K562 (cell line): ENCODE results near the gene SLC30A9. TPM values are rescaled to one million over a fixed set of nuclear protein-coding genes. Genes with fewer than 3 reads are reported as not detected.

ENCODE experiments used
- ATAC-seq: fragments of 200-7000 bp; cut with Tn5 transposase; 3 replicates; pipeline ENCODE4 v1.9.1; 2020; ENCODE audit warnings: moderate library complexity
- BruUV-seq: library from RNA; stranded (reverse); fragments of 400-500 nt; replicated peaks from 2 replicates; lab custom pipeline; 2021; lab: Mats Ljungman, UMichigan
- CTCF ChIA-PET: fragments of 300-600 bp; formaldehyde crosslinking; extraction: SDS; loops from one replicate; lab custom pipeline; 2021; ENCODE audit warnings: low intra/inter-chr PET ratio; lab: Yijun Ruan, JAX
- POLR2A ChIA-PET: fragments of 300-600, 350-650 bp; sonication (Branson Sonifier 250); formaldehyde crosslinking; extraction: SDS; loops from one replicate; lab custom pipeline; 2021; ENCODE audit warnings: antibody characterized with exemption, inconsistent platforms; lab: Yijun Ruan, JAX
- DNase-seq, 4 experiments: peaks; one replicate each; pipeline versions ENCODE4 v3.0.0 to v3.0.0-alpha.2; 2011 to 2018; ENCODE audit warnings: low spot score in 3 of 4, mixed read lengths in 3 of 4; ENCODE audit errors: extremely low read depth in 1 of 4
- FAIRE-seq: peaks from 2 replicates; lab custom pipeline; 2011; peaks lifted over from hg19 to GRCh38; lab: Jason Lieb, UNC
- H2AFZ ChIP-seq: 2 replicates; pipeline ENCODE4 v1.6.0; 2011; ENCODE audit warnings: low read depth, low read length, control low read depth, inconsistent platforms
- H3K27ac ChIP-seq: fragments of 200-600 bp; 3 replicates; pipeline ENCODE4 v1.8.0; 2011; ENCODE audit warnings: low read depth, mild to moderate bottlenecking, control low read depth, inconsistent platforms, low read length, moderate library complexity, mixed read lengths; ENCODE audit errors: extremely low read depth
- H3K27me3 ChIP-seq, 2 experiments: fragments of 300-600 bp in 1 of 2; 2 replicates in 1 of 2; 3 replicates in 1 of 2; pipeline versions ENCODE4 v1.6.0 to v1.8.0; 2011; ENCODE audit warnings: inconsistent platforms in 2 of 2, low read length in 2 of 2, mild to moderate bottlenecking in 1 of 2, mixed read lengths in 1 of 2, moderate library complexity in 1 of 2; ENCODE audit not compliant: control insufficient read depth in 2 of 2, insufficient read depth in 2 of 2
- H3K36me3 ChIP-seq: fragments of 300-600 bp; 3 replicates; pipeline ENCODE4 v1.8.0; 2011; ENCODE audit warnings: mild to moderate bottlenecking, low read length, inconsistent platforms; ENCODE audit not compliant: control insufficient read depth, insufficient read depth
- H3K4me1 ChIP-seq, 2 experiments: fragments of 200-600 bp in 1 of 2; replicated peaks in 1 of 2; 2 replicates in 1 of 2; 3 replicates in 1 of 2; pipeline versions ENCODE4 v1.5.1 to v1.8.0; 2011; ENCODE audit warnings: inconsistent platforms in 2 of 2, low read length in 2 of 2, mild to moderate bottlenecking in 1 of 2, mixed read lengths in 1 of 2, moderate library complexity in 1 of 2; ENCODE audit not compliant: control insufficient read depth in 2 of 2, insufficient read depth in 2 of 2
- H3K4me2 ChIP-seq: 2 replicates; pipeline ENCODE4 v1.6.1; 2011; ENCODE audit warnings: low read length, control low read depth, inconsistent platforms, mixed read lengths; ENCODE audit not compliant: insufficient read depth
- H3K4me3 ChIP-seq: fragments of 200-600 bp; sonication (generic), shearing (Covaris generic); 2 replicates; pipeline ENCODE4 v1.5.1; 2016; ENCODE audit warnings: control low read depth, inconsistent platforms
- H3K79me2 ChIP-seq: fragments of 200-600 bp; 3 replicates; pipeline ENCODE4 v1.8.0; 2011; ENCODE audit warnings: low read length, inconsistent platforms; ENCODE audit not compliant: control insufficient read depth, insufficient read depth
- H3K9ac ChIP-seq, 2 experiments: 2 replicates each; pipeline versions ENCODE4 v1.6.0 to v1.6.1; 2011; ENCODE audit warnings: low read depth in 2 of 2, low read length in 2 of 2, control low read depth in 1 of 2, inconsistent platforms in 1 of 2, mild to moderate bottlenecking in 1 of 2, mixed read lengths in 1 of 2; ENCODE audit not compliant: insufficient read depth in 1 of 2
- H3K9me1 ChIP-seq: one replicate; pipeline ENCODE4 v1.6.0; 2011; ENCODE audit warnings: inconsistent platforms, mild to moderate bottlenecking, low read length, moderate library complexity; ENCODE audit not compliant: control insufficient read depth, insufficient read depth
- H3K9me3 ChIP-seq: replicated peaks from 2 replicates; pipeline ENCODE4 v1.5.1; 2011; ENCODE audit warnings: low read depth, low read length, inconsistent platforms; ENCODE audit not compliant: control insufficient read depth, insufficient read depth
- H4K20me1 ChIP-seq: replicated peaks from 2 replicates; pipeline ENCODE4 v1.6.1; 2011; ENCODE audit warnings: low read length, inconsistent platforms, mixed read lengths; ENCODE audit not compliant: control insufficient read depth, insufficient read depth
- KDM1A ChIP-seq, 2 experiments: fragments of 450-650 bp; IDR thresholded peaks; 2 replicates each; pipeline ENCODE4 v1.6.1; 2016; ENCODE audit warnings: mild to moderate bottlenecking in 2 of 2
- MCM3 ChIP-seq: fragments of 450-650 bp; IDR thresholded peaks from 2 replicates; pipeline ENCODE4 v1.6.1; 2016
- MYNN ChIP-seq, 2 experiments: sonication (generic); formaldehyde crosslinking in 1 of 2; IDR thresholded peaks; 2 replicates each; pipeline versions ENCODE4 v1.5.0 to v1.6.1; 2016 to 2020; ENCODE audit warnings: antibody characterized with exemption in 1 of 2, missing genetic modification reagents in 1 of 2
- NR2C1 ChIP-seq, 2 experiments: fragments of 450-650 bp; IDR thresholded peaks; 2 replicates each; pipeline ENCODE4 v1.6.1; 2017; ENCODE audit warnings: mild to moderate bottlenecking in 2 of 2, antibody characterized with exemption in 1 of 2, inconsistent platforms in 1 of 2, missing compliant biosample characterization in 1 of 2, missing genetic modification characterization in 1 of 2
- PHF21A ChIP-seq: fragments of 450-650 bp; IDR thresholded peaks from 2 replicates; pipeline ENCODE4 v1.6.1; 2017; ENCODE audit warnings: low read depth, borderline replicate concordance
- SRSF9 ChIP-seq: fragments of 200-400 bp; formaldehyde crosslinking; IDR thresholded peaks from 2 replicates; pipeline ENCODE4 v1.6.1; 2017; ENCODE audit warnings: low read depth, low read length, borderline replicate concordance
- TGIF2 ChIP-seq: sonication (generic); formaldehyde crosslinking; IDR thresholded peaks from 2 replicates; pipeline ENCODE4 v1.8.1; 2022; ENCODE audit warnings: mild to moderate bottlenecking, missing genetic modification reagents, moderate library complexity
- ZBTB17 ChIP-seq: fragments of 450-650 bp; formaldehyde crosslinking; IDR thresholded peaks from 2 replicates; pipeline ENCODE4 v1.4.0; 2020; ENCODE audit warnings: mild to moderate bottlenecking
- ZNF174 ChIP-seq: fragments of 250-450 bp; sonication (Bioruptor Pico); IDR thresholded peaks from 2 replicates; pipeline ENCODE4 v1.4.0; 2020; ENCODE audit warnings: mild to moderate bottlenecking
- WGBS: fragments of 100-300 bp; shearing (Covaris generic); methylation state at CpG from one replicate; pipeline ENCODE4 v1.1.6; 2016; ENCODE audit warnings: low coverage, mixed read lengths; ENCODE audit not compliant: insufficient coverage; ENCODE audit errors: missing lambda C conversion rate; 5-methylcytosine and 5-hydroxymethylcytosine counted together
- in situ Hi-C: fragments of 300-500 bp; cut with MboI; formaldehyde crosslinking; loops from 4 replicates; pipeline ENCODE4 v1.15.0; 2018; ENCODE audit warnings: inconsistent platforms, mixed read lengths
- intact Hi-C: fragments of 100-400 bp; cut with micrococcal nuclease; formaldehyde crosslinking; loops from 2 replicates; pipeline ENCODE4 v1.14.2; 2022
- polyA plus RNA-seq, 8 experiments: library from polyadenylated mRNA; depleted of rRNA in 4 of 8; stranded (reverse) in 5 of 8; unstranded in 3 of 8; fragments of >200 nt; fragmentation: Nextera tagmentation in 2 of 8; fragmentation: Illumina TruSeq in 1 of 8; extraction: Ambion mirVana in 2 of 8; extraction: Trizol in 1 of 8; gene quantifications; 2 replicates each; pipeline versions ENCODE4 v1.2.1 to v1.2.3, GENCODE V29; 2011 to 2014; ENCODE audit warnings: inconsistent platforms in 1 of 8, missing spikeins in 1 of 8
- total RNA-seq, 7 experiments: library from RNA; depleted of rRNA in 6 of 7; stranded (reverse); fragments of >200 nt in 6 of 7; fragmentation: Illumina TruSeq in 2 of 7; extraction: Trizol in 2 of 7; gene quantifications; 2 replicates each; pipeline versions ENCODE4 v1.2.1 to v1.2.3, GENCODE V29; 2011 to 2021; ENCODE audit warnings: low replicate concordance in 1 of 7
- TF ChIP-seq, protein P1 (sequence below): fragments of 450-650 bp; IDR thresholded peaks from 2 replicates; pipeline ENCODE4 v1.6.1; 2017; ENCODE audit warnings: antibody characterized with exemption, mild to moderate bottlenecking
- TF ChIP-seq, protein P2 (sequence below): IDR thresholded peaks from 2 replicates; pipeline ENCODE4 v1.6.1; 2011; ENCODE audit not compliant: insufficient read length; ENCODE audit errors: extremely low read depth
- TF ChIP-seq, protein P3 (sequence below), 3 experiments: fragments of 200-800 bp in 1 of 3; fragments of 250-450 bp in 1 of 3; fragments of 450-650 bp in 1 of 3; sonication (Bioruptor Pico) in 1 of 3; sonication (Bioruptor generic) in 1 of 3; formaldehyde crosslinking in 1 of 3; IDR thresholded peaks; 2 replicates each; pipeline versions ENCODE4 v1.6.1 to v1.8.0; 2016 to 2022; ENCODE audit warnings: mild to moderate bottlenecking in 2 of 3, missing genetic modification characterization in 2 of 3, missing compliant biosample characterization in 1 of 3, moderate library complexity in 1 of 3
- TF ChIP-seq, protein P4 (sequence below): fragments of 250-450 bp; sonication (Bioruptor Pico); IDR thresholded peaks from 2 replicates; pipeline ENCODE4 v1.8.0; 2021; ENCODE audit warnings: mild to moderate bottlenecking, moderate library complexity

Gene SLC30A9
- total and polyA plus RNA-seq, 9 of the 15 experiments (the other 6 are each of a cell fraction or from before 2014, with no cell fraction given), result 14.7 to 73.5 (median 51.6) TPM

DNA sequence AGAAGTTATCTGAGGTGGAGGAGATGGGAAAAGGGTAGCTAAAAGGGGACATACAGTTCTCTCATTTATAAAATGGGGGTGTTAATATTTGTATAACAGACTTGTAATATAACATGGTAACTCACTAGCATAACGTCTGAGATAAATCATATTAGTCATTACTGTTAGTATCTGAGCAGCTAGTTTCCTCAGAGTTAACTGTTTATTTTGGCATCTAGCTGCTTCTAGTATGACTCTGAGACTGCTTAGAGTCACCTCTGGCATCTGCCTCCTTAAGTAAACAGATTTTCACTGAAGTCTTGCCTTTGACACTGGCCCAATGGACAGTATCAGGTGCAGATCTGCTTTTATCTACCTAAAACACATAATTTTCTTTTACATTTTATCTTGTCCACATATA is 58.1 kb downstream of the SLC30A9 start:
- Histone ChIP-seq H2AFZ (no peak overlapping the region), H4K20me1 (no peaks in the 10 kb centered on the region), H3K9me1 (no peaks in the 10 kb centered on the region), H3K27ac (no peak overlapping the region), H3K27me3 (no peaks in the 10 kb centered on the region), H3K4me3 (no peak overlapping the region), H3K79me2 (no peaks in the 10 kb centered on the region), H3K4me1 (no peaks in the 10 kb centered on the region), H3K9me3 (no peaks in the 10 kb centered on the region), H3K4me2 (no peak overlapping the region), H3K36me3 (peaks cover 36% of the 10 kb centered on the region; the same call in 2 of the 3 replicates), H3K9ac (no peak overlapping the region)
- ChIA-PET CTCF (no interaction called here), POLR2A (no interaction called here)
- no peak for ATAC-seq
- no peak for FAIRE-seq
- no peak for DNase-seq
- 58% methylated on average over 1 of the region's 1 CpG for WGBS
- in situ Hi-C loops, result no loop called here
- intact Hi-C loops, result no loop called here
- no TSS peak for BruUV-seq
- TF ChIP-seq, protein P1, sequence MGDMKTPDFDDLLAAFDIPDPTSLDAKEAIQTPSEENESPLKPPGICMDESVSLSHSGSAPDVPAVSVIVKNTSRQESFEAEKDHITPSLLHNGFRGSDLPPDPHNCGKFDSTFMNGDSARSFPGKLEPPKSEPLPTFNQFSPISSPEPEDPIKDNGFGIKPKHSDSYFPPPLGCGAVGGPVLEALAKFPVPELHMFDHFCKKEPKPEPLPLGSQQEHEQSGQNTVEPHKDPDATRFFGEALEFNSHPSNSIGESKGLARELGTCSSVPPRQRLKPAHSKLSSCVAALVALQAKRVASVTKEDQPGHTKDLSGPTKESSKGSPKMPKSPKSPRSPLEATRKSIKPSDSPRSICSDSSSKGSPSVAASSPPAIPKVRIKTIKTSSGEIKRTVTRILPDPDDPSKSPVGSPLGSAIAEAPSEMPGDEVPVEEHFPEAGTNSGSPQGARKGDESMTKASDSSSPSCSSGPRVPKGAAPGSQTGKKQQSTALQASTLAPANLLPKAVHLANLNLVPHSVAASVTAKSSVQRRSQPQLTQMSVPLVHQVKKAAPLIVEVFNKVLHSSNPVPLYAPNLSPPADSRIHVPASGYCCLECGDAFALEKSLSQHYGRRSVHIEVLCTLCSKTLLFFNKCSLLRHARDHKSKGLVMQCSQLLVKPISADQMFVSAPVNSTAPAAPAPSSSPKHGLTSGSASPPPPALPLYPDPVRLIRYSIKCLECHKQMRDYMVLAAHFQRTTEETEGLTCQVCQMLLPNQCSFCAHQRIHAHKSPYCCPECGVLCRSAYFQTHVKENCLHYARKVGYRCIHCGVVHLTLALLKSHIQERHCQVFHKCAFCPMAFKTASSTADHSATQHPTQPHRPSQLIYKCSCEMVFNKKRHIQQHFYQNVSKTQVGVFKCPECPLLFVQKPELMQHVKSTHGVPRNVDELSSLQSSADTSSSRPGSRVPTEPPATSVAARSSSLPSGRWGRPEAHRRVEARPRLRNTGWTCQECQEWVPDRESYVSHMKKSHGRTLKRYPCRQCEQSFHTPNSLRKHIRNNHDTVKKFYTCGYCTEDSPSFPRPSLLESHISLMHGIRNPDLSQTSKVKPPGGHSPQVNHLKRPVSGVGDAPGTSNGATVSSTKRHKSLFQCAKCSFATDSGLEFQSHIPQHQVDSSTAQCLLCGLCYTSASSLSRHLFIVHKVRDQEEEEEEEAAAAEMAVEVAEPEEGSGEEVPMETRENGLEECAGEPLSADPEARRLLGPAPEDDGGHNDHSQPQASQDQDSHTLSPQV, result no peak
- no peak for TF ChIP-seq PHF21A
- TF ChIP-seq, protein P2, sequence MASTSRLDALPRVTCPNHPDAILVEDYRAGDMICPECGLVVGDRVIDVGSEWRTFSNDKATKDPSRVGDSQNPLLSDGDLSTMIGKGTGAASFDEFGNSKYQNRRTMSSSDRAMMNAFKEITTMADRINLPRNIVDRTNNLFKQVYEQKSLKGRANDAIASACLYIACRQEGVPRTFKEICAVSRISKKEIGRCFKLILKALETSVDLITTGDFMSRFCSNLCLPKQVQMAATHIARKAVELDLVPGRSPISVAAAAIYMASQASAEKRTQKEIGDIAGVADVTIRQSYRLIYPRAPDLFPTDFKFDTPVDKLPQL, result no peak
- TF ChIP-seq MYNN (IDR thresholded peaks at IDR 0.05), result no peak
- TF ChIP-seq MYNN (CRISPR knock-in tag; IDR thresholded peaks at IDR 0.05), result no peak
- no peak for TF ChIP-seq SRSF9
- TF ChIP-seq ZNF174, result no peak
- TF ChIP-seq MCM3, result no peak
- TF ChIP-seq NR2C1 (IDR thresholded peaks at IDR 0.05), result no peak
- no peak for TF ChIP-seq NR2C1 (tag; IDR thresholded peaks at IDR 0.05)
- TF ChIP-seq, protein P3, sequence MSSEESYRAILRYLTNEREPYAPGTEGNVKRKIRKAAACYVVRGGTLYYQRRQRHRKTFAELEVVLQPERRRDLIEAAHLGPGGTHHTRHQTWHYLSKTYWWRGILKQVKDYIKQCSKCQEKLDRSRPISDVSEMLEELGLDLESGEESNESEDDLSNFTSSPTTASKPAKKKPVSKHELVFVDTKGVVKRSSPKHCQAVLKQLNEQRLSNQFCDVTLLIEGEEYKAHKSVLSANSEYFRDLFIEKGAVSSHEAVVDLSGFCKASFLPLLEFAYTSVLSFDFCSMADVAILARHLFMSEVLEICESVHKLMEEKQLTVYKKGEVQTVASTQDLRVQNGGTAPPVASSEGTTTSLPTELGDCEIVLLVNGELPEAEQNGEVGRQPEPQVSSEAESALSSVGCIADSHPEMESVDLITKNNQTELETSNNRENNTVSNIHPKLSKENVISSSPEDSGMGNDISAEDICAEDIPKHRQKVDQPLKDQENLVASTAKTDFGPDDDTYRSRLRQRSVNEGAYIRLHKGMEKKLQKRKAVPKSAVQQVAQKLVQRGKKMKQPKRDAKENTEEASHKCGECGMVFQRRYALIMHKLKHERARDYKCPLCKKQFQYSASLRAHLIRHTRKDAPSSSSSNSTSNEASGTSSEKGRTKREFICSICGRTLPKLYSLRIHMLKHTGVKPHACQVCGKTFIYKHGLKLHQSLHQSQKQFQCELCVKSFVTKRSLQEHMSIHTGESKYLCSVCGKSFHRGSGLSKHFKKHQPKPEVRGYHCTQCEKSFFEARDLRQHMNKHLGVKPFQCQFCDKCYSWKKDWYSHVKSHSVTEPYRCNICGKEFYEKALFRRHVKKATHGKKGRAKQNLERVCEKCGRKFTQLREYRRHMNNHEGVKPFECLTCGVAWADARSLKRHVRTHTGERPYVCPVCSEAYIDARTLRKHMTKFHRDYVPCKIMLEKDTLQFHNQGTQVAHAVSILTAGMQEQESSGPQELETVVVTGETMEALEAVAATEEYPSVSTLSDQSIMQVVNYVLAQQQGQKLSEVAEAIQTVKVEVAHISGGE (CRISPR knock-in tag; IDR thresholded peaks at IDR 0.05), result no peak
- TF ChIP-seq KDM1A (IDR thresholded peaks at IDR 0.05), result no peak
- TF ChIP-seq ZBTB17 (CRISPR knock-in tag), result no peak
- no peak for TF ChIP-seq TGIF2
- TF ChIP-seq, protein P4, sequence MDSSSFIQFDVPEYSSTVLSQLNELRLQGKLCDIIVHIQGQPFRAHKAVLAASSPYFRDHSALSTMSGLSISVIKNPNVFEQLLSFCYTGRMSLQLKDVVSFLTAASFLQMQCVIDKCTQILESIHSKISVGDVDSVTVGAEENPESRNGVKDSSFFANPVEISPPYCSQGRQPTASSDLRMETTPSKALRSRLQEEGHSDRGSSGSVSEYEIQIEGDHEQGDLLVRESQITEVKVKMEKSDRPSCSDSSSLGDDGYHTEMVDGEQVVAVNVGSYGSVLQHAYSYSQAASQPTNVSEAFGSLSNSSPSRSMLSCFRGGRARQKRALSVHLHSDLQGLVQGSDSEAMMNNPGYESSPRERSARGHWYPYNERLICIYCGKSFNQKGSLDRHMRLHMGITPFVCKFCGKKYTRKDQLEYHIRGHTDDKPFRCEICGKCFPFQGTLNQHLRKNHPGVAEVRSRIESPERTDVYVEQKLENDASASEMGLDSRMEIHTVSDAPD (CRISPR knock-in tag), result no peak
